ENCODE data around the gene GPATCH2.
"Not testable (repeated sequence)": the region's sequence is repeated elsewhere in the genome, so short reads cannot be mapped to it uniquely, and the experiment has no call there.

Gene GPATCH2

GRCh38 chr1:217630711-217631591 lies at the start of gene GPATCH2, which contains the start of gene SPATA17:
GPATCH2 (minus strand) TSS chr1:217631090; CDS start chr1:217630971, 119 bp downstream.
SPATA17 (plus strand) TSS chr1:217631344; CDS start chr1:217631379, 35 bp downstream.
- DNase-seq, result peak; percentile 84

- DNase-seq, result no peak
Observed at GRCh38 chr1:217674028-217674729, 43.3 kb upstream of the GPATCH2 start.

GRCh38 chr1:217673387-217673786 lies 42.5 kb upstream of the GPATCH2 start:
- DNase-seq, result no peak

GRCh38 chr1:217668351-217668940 lies 37.6 kb upstream of the GPATCH2 start:
- DNase-seq, result no peak

DNA sequence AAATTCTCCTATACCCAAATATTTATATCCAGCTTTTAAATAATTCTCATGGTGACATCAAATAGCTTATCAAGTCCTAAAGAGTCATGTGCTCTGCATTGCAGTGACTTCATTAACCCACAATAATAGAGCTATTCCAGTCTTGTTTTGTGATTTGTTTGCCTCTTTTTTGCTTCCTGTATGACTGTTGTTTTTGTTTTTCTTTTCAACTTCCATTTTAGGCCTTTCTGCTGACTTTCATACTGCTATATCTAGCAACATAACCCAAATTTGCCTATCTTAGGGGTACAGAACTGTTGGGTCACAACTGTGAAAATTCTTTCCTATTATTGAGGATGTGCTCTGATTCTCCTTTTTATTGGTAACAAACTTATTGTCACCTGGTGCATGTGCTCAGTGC lies 30.5 kb upstream of the GPATCH2 start:
- DNase-seq, result no peak

- peak; percentile 17 for DNase-seq
Observed at GRCh38 chr1:217660353-217661062, 29.6 kb upstream of the GPATCH2 start.

- DNase-seq, result no peak
Observed at GRCh38 chr1:217650674-217651073, 19.8 kb upstream of the GPATCH2 start.

DNA sequence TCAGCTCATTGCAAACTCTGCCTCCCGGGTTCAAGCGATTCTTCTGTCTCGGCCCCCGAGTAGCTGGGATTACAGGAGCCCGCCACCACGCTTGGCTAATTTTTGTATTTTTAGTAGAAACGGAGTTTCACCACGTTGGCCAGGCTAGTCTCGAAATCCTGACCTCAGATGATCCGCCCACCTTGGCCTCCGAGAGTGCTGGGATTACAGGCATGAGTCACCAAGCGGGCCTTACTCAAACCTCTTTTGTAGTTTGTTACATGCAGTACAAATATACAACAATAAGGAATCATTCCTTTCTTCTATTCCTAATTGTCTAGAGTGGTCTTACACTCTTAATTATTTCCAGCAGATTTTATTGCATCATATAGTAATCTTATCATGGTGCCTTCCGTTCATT lies 16.9 kb upstream of the GPATCH2 start:
- DNase-seq, result no peak

GRCh38 chr1:217642455-217642854 lies 11.6 kb upstream of the GPATCH2 start:
- DNase-seq, result no peak

DNA sequence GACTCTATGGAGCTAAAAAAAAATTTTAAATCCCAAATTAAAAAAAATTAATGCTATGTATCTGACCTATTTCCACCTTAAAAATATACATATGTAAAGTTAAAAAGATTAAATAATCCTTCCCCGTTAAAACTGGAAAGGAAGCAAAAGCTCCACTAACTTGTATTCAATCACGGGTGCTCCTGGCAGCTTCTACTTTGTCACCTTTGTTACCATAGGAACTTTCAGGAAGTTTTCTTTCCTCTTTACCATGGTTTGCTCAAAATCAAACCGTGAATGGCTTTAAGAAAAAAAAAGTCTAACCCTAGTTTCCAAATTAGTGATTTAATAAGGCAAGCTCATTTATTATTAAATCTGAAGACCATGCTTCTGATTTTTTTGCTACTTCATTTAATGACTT lies 3.5 kb downstream of the GPATCH2 start:
- DNase-seq, result no peak

DNA sequence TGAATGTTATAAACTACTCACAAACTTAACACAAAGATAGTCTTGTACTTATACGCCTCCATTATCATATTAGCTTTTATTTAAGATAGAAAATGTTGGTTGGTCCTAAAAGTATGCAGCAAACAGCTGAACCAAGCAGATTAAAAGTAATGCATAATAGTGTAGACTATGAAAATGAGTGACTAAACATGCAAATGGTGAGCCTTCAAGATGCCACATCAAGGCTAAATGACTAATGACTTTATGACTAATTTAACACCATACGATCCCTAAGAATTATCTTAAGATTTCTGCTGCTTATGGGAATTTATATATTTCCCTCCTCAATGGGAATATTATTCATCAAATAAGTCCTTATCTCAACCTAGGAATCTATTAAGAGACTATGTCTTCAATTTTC lies 4.6 kb downstream of the GPATCH2 start:
- peak; percentile 45 for DNase-seq

- peak; percentile 13 for DNase-seq
Observed at GRCh38 chr1:217622042-217622441, 8.8 kb downstream of the GPATCH2 start.

DNA sequence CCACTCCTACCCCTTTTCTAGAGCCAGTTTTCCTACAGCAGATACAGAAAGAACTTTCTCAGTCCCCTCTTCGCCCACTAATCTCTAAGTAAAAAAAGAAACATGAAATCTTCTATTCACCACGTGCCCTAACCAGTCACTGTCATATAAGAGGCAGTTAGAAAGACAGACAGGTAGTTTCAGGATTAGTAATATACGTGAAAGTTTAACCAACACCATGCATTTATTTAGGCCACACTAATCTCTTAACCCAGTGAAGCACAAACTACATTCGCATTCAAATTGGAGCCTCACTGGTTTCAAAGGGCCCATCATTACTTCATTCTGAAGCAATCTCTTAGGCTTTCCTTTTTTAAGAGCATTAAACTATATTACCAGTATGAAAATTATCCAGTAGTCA lies 10.1 kb downstream of the GPATCH2 start:
- peak; percentile 78 for DNase-seq

DNA sequence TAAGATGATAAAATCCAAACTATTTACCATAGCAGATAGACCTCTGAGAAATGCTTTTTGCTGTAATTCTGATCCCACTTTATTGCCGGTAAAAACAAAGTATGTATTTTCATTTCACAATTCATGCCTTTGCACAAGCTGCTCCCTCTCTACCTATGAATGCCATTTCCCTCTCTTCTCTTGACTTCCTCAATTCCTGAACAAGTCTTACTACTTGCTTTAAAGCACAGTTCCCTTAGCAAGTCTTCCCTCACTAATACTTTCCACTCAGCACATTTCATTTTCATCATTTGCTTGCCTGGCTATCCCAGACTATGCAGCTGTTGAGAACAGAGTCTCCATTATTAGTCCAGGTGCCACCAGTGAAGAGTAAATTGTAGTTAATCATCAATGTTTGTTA lies 13.8 kb downstream of the GPATCH2 start:
- DNase-seq, result no peak

DNA sequence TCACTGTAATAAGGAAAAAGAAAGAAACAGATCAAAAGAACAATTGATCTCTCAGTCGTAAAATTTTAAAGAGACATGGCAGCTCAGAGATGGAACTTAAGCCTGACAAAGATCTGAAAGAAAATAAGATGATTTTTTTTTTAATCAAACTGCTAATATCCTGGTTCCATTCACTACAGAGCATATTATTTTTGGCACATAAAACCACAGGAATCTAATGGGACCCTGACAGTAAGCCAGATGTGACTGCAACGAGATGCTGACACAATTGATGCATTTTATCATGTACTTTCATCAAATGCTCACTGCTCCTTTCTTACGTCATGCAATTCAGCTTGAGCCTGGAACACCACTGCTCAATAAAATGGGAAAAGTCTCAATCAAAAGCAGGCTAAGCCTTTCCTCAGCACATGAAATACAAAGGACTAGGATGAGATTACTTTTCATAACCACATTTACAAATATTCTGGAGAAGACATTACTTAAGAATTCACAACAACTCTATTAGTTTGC lies 16.6 kb downstream of the GPATCH2 start:
- DNase-seq, result no peak

- DNase-seq, result no peak
Observed at GRCh38 chr1:217605390-217605789, 25.5 kb downstream of the GPATCH2 start.

DNA sequence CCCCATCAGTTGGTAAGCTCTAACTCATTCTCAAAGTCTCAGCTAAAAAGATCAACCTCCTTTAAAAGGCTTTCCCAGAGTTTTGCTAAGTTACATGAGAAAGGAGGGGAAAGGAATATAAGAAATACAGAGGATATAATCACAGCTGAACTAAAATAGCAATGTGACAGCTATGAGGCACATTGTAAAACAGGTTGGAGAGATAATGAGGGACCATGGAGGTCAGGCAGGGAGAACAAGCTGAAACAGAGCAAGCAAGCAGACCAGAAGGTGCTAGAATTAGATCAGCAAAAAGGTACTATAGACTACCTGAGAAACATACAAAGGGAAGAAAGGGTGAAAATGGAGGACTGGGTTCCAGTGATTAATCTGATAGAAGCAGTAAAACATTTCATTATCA lies 28.5 kb downstream of the GPATCH2 start:
- DNase-seq, result no peak

GRCh38 chr1:217599154-217599553 lies 31.7 kb downstream of the GPATCH2 start:
- no peak for DNase-seq

- no peak for DNase-seq
Observed at GRCh38 chr1:217590598-217590997, 40.3 kb downstream of the GPATCH2 start.

GRCh38 chr1:217586586-217586985 lies 44.3 kb downstream of the GPATCH2 start:
- DNase-seq, result no peak

- no peak for DNase-seq
Observed at GRCh38 chr1:217585577-217585976, 45.3 kb downstream of the GPATCH2 start.

DNA sequence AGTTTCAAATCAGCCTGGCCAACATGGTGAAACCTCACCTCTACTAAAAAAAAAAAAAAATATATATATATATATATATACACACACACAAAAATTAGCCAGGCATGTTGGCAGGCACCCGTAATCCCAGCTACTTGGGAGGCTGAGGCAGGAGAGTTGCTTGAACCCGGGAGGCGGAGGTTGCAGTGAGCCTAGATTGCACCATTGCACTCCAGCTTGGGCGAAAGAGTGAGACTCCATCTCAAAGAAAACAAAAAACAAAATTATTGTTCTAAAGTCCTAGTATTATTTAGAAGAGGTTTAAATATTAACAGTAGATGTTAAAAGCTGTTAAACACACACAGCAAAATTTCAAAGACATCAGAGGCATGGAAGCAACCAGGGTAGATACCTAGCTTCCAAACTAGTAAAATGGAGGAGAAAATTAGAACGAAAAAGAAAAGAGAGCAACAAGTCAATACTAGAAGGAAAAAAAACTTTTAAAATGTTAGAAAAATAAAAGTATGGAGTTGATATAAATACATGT lies 46.5 kb downstream of the GPATCH2 start:
- not testable (repeated sequence) for DNase-seq
